Astrocyte (in vitro differentiated cells and primary cell): ENCODE results near the gene ISLR2. TPM values are rescaled to one million over a fixed set of nuclear protein-coding genes. Genes with fewer than 3 reads are reported as not detected.

ENCODE experiments used
- DNase-seq: peaks from one replicate; pipeline ENCODE4 v3.0.0-alpha.2; 2010; ENCODE audit warnings: low read depth
- FAIRE-seq: peaks from 2 replicates; lab custom pipeline; 2011; peaks lifted over from hg19 to GRCh38; lab: Jason Lieb, UNC
- H2AFZ ChIP-seq: 2 replicates; pipeline ENCODE4 v1.6.0; 2012; ENCODE audit warnings: low read depth, low read length, inconsistent platforms
- H3K27ac ChIP-seq: 2 replicates; pipeline ENCODE4 v1.5.1; 2011; ENCODE audit warnings: low read depth, low read length, inconsistent platforms
- H3K27me3 ChIP-seq: 2 replicates; pipeline ENCODE4 v1.6.0; 2011; ENCODE audit warnings: low read length, inconsistent platforms; ENCODE audit not compliant: insufficient read depth
- H3K36me3 ChIP-seq: 2 replicates; pipeline ENCODE4 v1.5.1; 2011; ENCODE audit warnings: low read length, inconsistent platforms; ENCODE audit not compliant: insufficient read depth
- H3K4me1 ChIP-seq: 2 replicates; pipeline ENCODE4 v1.5.1; 2011; ENCODE audit warnings: low read length, inconsistent platforms; ENCODE audit not compliant: insufficient read depth
- H3K4me2 ChIP-seq: 2 replicates; pipeline ENCODE4 v1.6.0; 2012; ENCODE audit warnings: low read length, inconsistent platforms
- H3K4me3 ChIP-seq: 2 replicates; pipeline ENCODE4 v1.5.1; 2011; ENCODE audit warnings: low read depth, mild to moderate bottlenecking, low read length, inconsistent platforms; ENCODE audit not compliant: insufficient read depth
- H3K79me2 ChIP-seq: 2 replicates; pipeline ENCODE4 v1.6.0; 2012; ENCODE audit warnings: mild to moderate bottlenecking, low read length, inconsistent platforms; ENCODE audit not compliant: insufficient read depth
- H3K9ac ChIP-seq: 2 replicates; pipeline ENCODE4 v1.6.0; 2012; ENCODE audit warnings: mild to moderate bottlenecking, low read length, inconsistent platforms
- H3K9me3 ChIP-seq: 2 replicates; pipeline ENCODE4 v1.5.1; 2012; ENCODE audit warnings: low read depth, mild to moderate bottlenecking, low read length, inconsistent platforms; ENCODE audit not compliant: insufficient read depth
- H4K20me1 ChIP-seq: 2 replicates; pipeline ENCODE4 v1.6.0; 2012; ENCODE audit warnings: low read length, inconsistent platforms; ENCODE audit not compliant: insufficient read depth
- H3K27ac Mint-ChIP-seq: one replicate; pipeline ENCODE4 v1.8.0; 2021; ENCODE audit warnings: mild to moderate bottlenecking, mixed read lengths; ENCODE audit not compliant: unreplicated experiment
- H3K27me3 Mint-ChIP-seq: one replicate; pipeline ENCODE4 v1.8.0; 2021; ENCODE audit warnings: low read depth, mixed read lengths; ENCODE audit not compliant: unreplicated experiment
- H3K36me3 Mint-ChIP-seq: one replicate; pipeline ENCODE4 v1.8.0; 2021; ENCODE audit warnings: low read depth, mixed read lengths; ENCODE audit not compliant: unreplicated experiment
- H3K4me1 Mint-ChIP-seq: one replicate; pipeline ENCODE4 v1.8.0; 2021; ENCODE audit warnings: low read depth, mixed read lengths; ENCODE audit not compliant: unreplicated experiment
- H3K4me3 Mint-ChIP-seq: one replicate; pipeline ENCODE4 v1.8.0; 2021; ENCODE audit warnings: mild to moderate bottlenecking, moderate library complexity, mixed read lengths; ENCODE audit not compliant: unreplicated experiment
- H3K9me3 Mint-ChIP-seq: one replicate; pipeline ENCODE4 v1.8.0; 2021; ENCODE audit warnings: mild to moderate bottlenecking, mixed read lengths; ENCODE audit not compliant: unreplicated experiment
- EZH2 ChIP-seq: IDR thresholded peaks from 2 replicates; pipeline ENCODE4 v1.6.1; 2012; ENCODE audit warnings: mild to moderate bottlenecking, low read length, inconsistent platforms; ENCODE audit not compliant: insufficient read depth
- total RNA-seq: library from RNA; stranded (reverse); gene quantifications from 2 replicates; pipeline ENCODE4 v1.2.1, GENCODE V29; 2021
- TF ChIP-seq, protein P1 (sequence below): IDR thresholded peaks from 2 replicates; pipeline ENCODE4 v1.5.1; 2011; ENCODE audit warnings: low read depth, mild to moderate bottlenecking, inconsistent platforms, low read length, moderate library complexity; ENCODE audit not compliant: insufficient read depth

Gene ISLR2
- total RNA-seq, 1 donor from 2014 or later: 0.14 TPM

DNA sequence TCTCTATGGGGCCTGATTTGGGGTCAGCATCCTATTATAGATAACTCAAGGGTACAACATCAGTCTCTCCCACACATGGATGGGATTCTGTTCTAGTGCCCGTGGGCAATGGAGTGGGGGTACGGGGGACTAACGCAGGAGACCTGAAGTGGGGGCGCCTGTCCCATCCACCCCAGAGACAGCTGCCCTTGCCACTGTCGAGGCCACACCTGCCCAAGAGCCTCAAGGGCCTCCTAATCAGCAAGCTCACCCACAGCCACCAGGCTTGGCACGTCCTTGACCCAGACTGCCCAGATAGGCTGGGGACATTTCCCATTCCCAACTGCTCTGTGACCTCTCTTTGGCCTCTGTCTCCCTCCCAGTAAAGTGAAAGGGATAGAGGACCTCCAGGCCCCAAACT lies 8.5 kb upstream of the ISLR2 start:
- Histone ChIP-seq H3K27ac (no peak overlapping the region), H3K4me2 (no peak overlapping the region), H3K79me2 (no peaks in the 10 kb centered on the region)

DNA sequence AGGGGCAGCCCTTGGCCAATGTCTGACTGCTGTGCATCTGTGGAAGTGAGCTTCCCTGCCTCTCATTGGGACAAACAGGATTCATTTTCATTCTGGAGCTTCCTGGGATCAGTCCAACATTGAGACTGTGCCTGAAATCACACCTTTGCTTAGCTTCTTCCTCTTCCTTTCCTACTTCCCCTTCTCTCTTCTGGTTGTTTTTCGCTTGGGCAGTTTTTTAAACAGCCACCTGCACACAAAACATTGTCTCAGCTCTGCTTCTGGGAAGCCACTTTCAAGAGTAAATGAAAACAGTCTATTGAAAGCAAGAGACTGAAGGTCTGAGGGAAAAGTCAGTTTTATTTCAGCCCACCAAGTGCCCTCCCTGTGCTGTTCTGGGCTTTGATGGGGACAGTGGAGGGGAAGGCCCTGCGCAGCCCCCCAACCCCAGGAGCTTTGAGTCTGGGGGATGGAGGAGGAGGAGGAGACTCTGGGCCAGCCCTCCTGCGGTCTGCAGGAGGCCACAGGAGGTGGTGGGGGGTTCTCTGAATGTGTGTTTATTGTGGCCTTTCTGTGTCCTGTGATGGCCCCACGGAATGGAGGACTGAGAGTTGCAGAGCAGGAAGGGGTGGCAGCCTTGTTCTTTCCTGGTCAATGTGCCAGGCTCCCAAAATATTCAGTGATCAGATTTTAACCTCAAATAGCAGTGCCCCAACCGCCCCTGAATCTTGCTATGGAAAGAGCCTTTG lies 7.8 kb upstream of the ISLR2 start:
- H3K27ac Mint-ChIP-seq: no peak overlapping the region
- FAIRE-seq: no peak
- H2AFZ ChIP-seq: no peak overlapping the region

More for the DNA sequence above, 8.5 kb upstream of the ISLR2 start:
- H2AFZ ChIP-seq: no peak overlapping the region
- peaks cover 8% of the 10 kb centered on the region for H3K9me3 Mint-ChIP-seq
- FAIRE-seq (no peak), DNase-seq (no peak)
- no peaks in the 10 kb centered on the region for H3K36me3 ChIP-seq
- no peak overlapping the region for H3K4me3 ChIP-seq
- peaks cover 2% of the 10 kb centered on the region for H3K4me1 Mint-ChIP-seq
- TF ChIP-seq, protein P1, sequence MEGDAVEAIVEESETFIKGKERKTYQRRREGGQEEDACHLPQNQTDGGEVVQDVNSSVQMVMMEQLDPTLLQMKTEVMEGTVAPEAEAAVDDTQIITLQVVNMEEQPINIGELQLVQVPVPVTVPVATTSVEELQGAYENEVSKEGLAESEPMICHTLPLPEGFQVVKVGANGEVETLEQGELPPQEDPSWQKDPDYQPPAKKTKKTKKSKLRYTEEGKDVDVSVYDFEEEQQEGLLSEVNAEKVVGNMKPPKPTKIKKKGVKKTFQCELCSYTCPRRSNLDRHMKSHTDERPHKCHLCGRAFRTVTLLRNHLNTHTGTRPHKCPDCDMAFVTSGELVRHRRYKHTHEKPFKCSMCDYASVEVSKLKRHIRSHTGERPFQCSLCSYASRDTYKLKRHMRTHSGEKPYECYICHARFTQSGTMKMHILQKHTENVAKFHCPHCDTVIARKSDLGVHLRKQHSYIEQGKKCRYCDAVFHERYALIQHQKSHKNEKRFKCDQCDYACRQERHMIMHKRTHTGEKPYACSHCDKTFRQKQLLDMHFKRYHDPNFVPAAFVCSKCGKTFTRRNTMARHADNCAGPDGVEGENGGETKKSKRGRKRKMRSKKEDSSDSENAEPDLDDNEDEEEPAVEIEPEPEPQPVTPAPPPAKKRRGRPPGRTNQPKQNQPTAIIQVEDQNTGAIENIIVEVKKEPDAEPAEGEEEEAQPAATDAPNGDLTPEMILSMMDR: no peak
- TF ChIP-seq EZH2: no peak
- no peaks in the 10 kb centered on the region for H3K9me3 ChIP-seq
- H3K36me3 Mint-ChIP-seq: no peaks in the 10 kb centered on the region
- no peaks in the 10 kb centered on the region for H3K4me1 ChIP-seq
- H3K9ac ChIP-seq: no peak overlapping the region
- peaks cover 35% of the 10 kb centered on the region for H3K27me3 ChIP-seq
- peaks cover 44% of the 10 kb centered on the region for H3K27me3 Mint-ChIP-seq
- H4K20me1 ChIP-seq: no peaks in the 10 kb centered on the region
- H3K27ac Mint-ChIP-seq: no peak overlapping the region
- no peak overlapping the region for H3K4me3 Mint-ChIP-seq

More for the DNA sequence above, 7.8 kb upstream of the ISLR2 start:
- no peak overlapping the region for H3K9ac ChIP-seq
- no peak overlapping the region for H3K27ac ChIP-seq
- Mint-ChIP-seq H3K4me1 (peaks cover 2% of the 10 kb centered on the region), H3K36me3 (no peaks in the 10 kb centered on the region), H3K9me3 (peaks cover 8% of the 10 kb centered on the region), H3K4me3 (no peak overlapping the region), H3K27me3 (peaks cover 48% of the 10 kb centered on the region)
- H3K4me2 ChIP-seq: no peak overlapping the region
- no peaks in the 10 kb centered on the region for H3K36me3 ChIP-seq
- H3K4me1 ChIP-seq: no peaks in the 10 kb centered on the region
- H3K9me3 ChIP-seq: no peaks in the 10 kb centered on the region
- H3K4me3 ChIP-seq: no peak overlapping the region
- H3K79me2 ChIP-seq: no peaks in the 10 kb centered on the region
- DNase-seq: no peak
- TF ChIP-seq EZH2: no peak
- TF ChIP-seq, protein P1: no peak
- no peaks in the 10 kb centered on the region for H4K20me1 ChIP-seq
- peaks cover 38% of the 10 kb centered on the region for H3K27me3 ChIP-seq
